ENCODE results near the gene SMAD6. TPM values are rescaled to one million over a fixed set of nuclear protein-coding genes. Genes with fewer than 3 reads are reported as not detected.
A peak's percentile ranks its signal among the peaks of the same experiment; 100 is the strongest.

The SMAD6 gene
- total and polyA plus RNA-seq, 9 of the 15 experiments (the other 6 are each of a cell fraction or from before 2014, with no cell fraction given), result 0.10 to 15.5 (median 3.7) TPM

GRCh38 chr15:66679657-66680108, 22.4 kb upstream of the SMAD6 start (continued):
- TF ChIP-seq E2F5 (CRISPR knock-in tag; IDR thresholded peaks at IDR 0.05), result no peak
- TF ChIP-seq MAX (CRISPR knock-in tag; IDR thresholded peaks at IDR 0.05), result peak; percentile 54; the same call in 1 of the 2 replicates
- TF ChIP-seq FOXK1 (CRISPR knock-in tag; IDR thresholded peaks at IDR 0.05; ENCODE audit: borderline replicate concordance), result no peak
- TF ChIP-seq POLR3A (IDR thresholded peaks at IDR 0.05; ENCODE audit: borderline replicate concordance, extremely low read depth, insufficient read depth, insufficient read length), result no peak
- no peak for TF ChIP-seq C11orf30 (IDR thresholded peaks at IDR 0.05; ENCODE audit: low read depth)
- peak; percentile 94 for TF ChIP-seq GATAD2B (IDR thresholded peaks at IDR 0.05; ENCODE audit: borderline replicate concordance)
- TF ChIP-seq IFI16 (CRISPR knock-in tag; IDR thresholded peaks at IDR 0.05), result no peak
- TF ChIP-seq FUS (optimal IDR thresholded peaks at IDR 0.05; ENCODE audit: low read depth, low read length), result no peak
- TF ChIP-seq ZNF354B (CRISPR knock-in tag; IDR thresholded peaks at IDR 0.05), result no peak
- peak; percentile 94 for TF ChIP-seq TBL1XR1 (IDR thresholded peaks at IDR 0.05; ENCODE audit: low read length in 2 of 2)
- peak; percentile 96 for TF ChIP-seq SMARCA4 (IDR thresholded peaks at IDR 0.05)
- TF ChIP-seq TEAD2 (tag; IDR thresholded peaks at IDR 0.05), result peak; percentile 90
- TF ChIP-seq MCM2 (IDR thresholded peaks at IDR 0.05; ENCODE audit: low read depth), result no peak
- TF ChIP-seq EP300 (IDR thresholded peaks at IDR 0.05; ENCODE audit: low read length), result peak; percentile 96
- TF ChIP-seq KAT7 (CRISPR knock-in tag; IDR thresholded peaks at IDR 0.05; ENCODE audit: borderline replicate concordance), result no peak
- no peak for TF ChIP-seq SRSF1 (IDR thresholded peaks at IDR 0.05; ENCODE audit: low read depth, low read length)
- no peak for TF ChIP-seq MAFF (IDR thresholded peaks at IDR 0.05; ENCODE audit: low read length)
- peak; percentile 68; the same call in 1 of the 2 replicates for TF ChIP-seq BHLHE40 (IDR thresholded peaks at IDR 0.05; ENCODE audit: low read length)
- no peak for TF ChIP-seq HSF4 (CRISPR knock-in tag; IDR thresholded peaks at IDR 0.05; ENCODE audit: borderline replicate concordance)
- TF ChIP-seq ZNF639 (CRISPR knock-in tag; conservative IDR thresholded peaks at IDR 0.05 in 1 of 2, IDR thresholded peaks at IDR 0.05 in 1 of 2), result peak in 1 of 2 experiments; percentile 88; a peak in 2 of 4 replicates
- TF ChIP-seq CBX8 (IDR thresholded peaks at IDR 0.05; ENCODE audit: borderline replicate concordance, extremely low read depth, low read depth, low read length, poor library complexity, severe bottlenecking), result no peak
- TF ChIP-seq TCF15 (CRISPR knock-in tag; IDR thresholded peaks at IDR 0.05), result no peak
- no peak for TF ChIP-seq ZNF830 (CRISPR knock-in tag; IDR thresholded peaks at IDR 0.05)
- no peak for TF ChIP-seq ZNF699 (CRISPR knock-in tag; IDR thresholded peaks at IDR 0.05; ENCODE audit: insufficient replicate concordance)
- TF ChIP-seq ARID3B (CRISPR knock-in tag; IDR thresholded peaks at IDR 0.05; ENCODE audit: borderline replicate concordance), result no peak

Measured in K562 (cell line).